Fibroblast of mammary gland (primary cell): ENCODE results near the gene F8A1.
A peak's percentile ranks its signal among the peaks of the same experiment; 100 is the strongest.
"Not testable (repeated sequence)": the region's sequence is repeated elsewhere in the genome, so short reads cannot be mapped to it uniquely, and the experiment has no call there.

Source experiments
- DNase-seq: peaks from one replicate; pipeline ENCODE4 v3.0.0-alpha.2; 2010; ENCODE audit warnings: low read depth
- H3K4me3 ChIP-seq: 2 replicates; pipeline ENCODE4 v1.5.1; 2011; ENCODE audit warnings: low read depth, mild to moderate bottlenecking, low read length, moderate library complexity; ENCODE audit not compliant: control insufficient read depth
- TF ChIP-seq, protein P1 (sequence below): conservative IDR thresholded peaks from 2 replicates; pipeline ENCODE4 v1.5.1; 2011; ENCODE audit warnings: low read depth, low read length, inconsistent platforms; ENCODE audit not compliant: control insufficient read depth, insufficient read depth

Gene F8A1

DNA sequence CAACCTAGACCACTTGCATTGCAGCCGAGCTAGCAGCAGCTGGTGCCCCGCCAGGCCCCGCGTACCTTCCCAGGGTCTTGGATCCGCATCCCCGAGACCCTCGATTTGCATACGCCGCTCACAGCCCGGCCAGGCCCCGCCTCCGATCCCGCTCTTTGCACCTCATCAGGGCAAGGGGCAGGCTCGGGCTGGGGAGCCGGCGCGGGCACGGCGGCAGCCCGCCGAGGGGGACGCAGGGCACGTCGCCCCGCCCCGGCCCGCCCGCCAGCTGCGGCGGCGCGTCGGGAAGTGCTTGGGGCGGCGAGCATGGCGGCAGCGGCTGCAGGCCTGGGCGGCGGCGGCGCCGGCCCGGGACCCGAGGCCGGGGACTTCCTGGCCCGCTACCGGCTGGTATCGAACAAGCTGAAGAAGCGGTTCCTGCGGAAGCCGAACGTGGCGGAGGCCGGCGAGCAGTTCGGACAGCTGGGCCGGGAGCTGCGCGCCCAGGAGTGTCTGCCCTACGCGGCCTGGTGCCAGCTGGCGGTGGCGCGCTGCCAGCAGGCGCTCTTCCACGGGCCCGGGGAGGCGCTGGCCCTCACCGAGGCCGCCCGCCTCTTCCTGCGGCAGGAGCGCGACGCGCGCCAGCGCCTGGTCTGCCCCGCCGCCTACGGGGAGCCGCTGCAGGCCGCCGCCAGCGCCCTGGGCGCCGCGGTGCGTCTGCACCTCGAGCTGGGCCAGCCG, at the start of gene F8A1:
F8A1 (plus strand) TSS at position 287 of the 720 bp plus-strand sequence; CDS start at position 307, 20 bp downstream.
- not testable (repeated sequence) for DNase-seq, H3K4me3 ChIP-seq

DNA sequence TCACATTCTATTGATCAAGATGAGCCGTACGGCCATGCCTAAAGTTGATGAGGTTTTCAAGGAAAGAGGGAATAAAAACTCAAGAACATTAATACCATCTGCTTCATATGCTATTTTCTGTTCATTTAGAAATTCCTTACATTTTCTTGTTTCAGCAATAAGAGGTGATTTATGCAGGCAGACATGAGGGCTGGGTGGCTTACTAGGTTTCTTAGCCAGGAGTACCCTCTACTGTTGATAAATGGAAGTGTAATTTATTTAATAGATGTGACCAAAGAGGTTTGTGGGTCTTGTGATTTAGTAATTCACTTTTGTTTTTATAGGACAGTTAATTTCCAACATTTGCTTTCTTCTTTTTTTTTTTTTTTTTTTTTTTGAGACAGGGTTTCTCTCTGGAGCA, 45.3 kb upstream of the F8A1 start:
- DNase-seq, result peak; percentile 65
- no peak overlapping the region for H3K4me3 ChIP-seq
- TF ChIP-seq, protein P1, sequence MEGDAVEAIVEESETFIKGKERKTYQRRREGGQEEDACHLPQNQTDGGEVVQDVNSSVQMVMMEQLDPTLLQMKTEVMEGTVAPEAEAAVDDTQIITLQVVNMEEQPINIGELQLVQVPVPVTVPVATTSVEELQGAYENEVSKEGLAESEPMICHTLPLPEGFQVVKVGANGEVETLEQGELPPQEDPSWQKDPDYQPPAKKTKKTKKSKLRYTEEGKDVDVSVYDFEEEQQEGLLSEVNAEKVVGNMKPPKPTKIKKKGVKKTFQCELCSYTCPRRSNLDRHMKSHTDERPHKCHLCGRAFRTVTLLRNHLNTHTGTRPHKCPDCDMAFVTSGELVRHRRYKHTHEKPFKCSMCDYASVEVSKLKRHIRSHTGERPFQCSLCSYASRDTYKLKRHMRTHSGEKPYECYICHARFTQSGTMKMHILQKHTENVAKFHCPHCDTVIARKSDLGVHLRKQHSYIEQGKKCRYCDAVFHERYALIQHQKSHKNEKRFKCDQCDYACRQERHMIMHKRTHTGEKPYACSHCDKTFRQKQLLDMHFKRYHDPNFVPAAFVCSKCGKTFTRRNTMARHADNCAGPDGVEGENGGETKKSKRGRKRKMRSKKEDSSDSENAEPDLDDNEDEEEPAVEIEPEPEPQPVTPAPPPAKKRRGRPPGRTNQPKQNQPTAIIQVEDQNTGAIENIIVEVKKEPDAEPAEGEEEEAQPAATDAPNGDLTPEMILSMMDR, result peak; percentile 54

DNA sequence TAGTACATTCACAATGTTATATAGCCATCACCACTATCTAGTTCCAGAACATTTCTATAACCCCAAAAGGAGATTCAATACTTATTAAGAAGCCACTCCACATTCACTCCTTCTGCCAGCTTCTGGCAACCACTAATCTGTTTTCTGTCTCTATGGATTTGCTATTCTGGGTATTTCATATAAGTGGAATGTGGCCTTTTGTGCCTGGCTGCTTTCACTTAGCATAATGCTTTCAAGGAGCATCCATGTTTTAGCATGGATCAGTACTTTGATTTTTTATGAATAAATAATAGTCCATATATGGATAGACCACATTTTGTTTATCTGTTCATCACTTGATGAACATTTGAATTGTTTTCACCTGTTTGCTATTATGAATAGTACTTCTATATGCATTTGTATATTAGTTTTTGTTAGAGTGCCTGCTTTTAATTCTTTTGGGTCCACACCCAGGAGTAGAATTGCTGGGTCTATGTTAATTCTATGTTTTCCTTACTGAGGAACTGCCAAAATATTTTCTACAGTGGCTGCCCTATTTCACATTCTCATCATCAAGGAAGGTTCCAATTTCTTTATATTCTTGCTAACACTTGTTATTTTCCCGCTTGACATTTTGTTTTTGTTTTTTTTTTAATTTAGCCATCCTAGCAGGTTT, 35.1 kb upstream of the F8A1 start:
- TF ChIP-seq, protein P1, result no peak
- no peak overlapping the region for H3K4me3 ChIP-seq

DNA sequence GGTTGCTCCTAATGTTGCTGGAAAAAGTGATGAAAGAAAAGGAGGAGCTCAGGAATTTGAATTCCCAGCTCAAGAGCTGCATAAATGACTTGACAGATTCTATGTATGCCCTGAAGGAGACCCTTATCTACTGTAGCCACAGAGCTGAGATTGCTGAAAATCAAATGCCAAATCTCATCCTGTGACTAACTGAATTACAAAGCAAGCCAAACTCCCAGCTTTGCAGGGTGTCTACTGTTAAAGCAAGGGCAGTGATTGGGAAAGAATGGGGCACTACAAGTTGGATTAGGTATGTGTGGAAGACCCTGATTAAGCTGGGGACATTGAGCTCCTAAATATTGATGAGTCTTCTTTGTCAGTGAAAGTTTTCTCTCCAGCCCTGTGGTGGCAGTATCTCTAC, 30.9 kb upstream of the F8A1 start:
- TF ChIP-seq, protein P1, result no peak
- H3K4me3 ChIP-seq, result no peak overlapping the region
- no peak for DNase-seq

More for the DNA sequence above, 35.1 kb upstream of the F8A1 start:
- no peak for DNase-seq

DNA sequence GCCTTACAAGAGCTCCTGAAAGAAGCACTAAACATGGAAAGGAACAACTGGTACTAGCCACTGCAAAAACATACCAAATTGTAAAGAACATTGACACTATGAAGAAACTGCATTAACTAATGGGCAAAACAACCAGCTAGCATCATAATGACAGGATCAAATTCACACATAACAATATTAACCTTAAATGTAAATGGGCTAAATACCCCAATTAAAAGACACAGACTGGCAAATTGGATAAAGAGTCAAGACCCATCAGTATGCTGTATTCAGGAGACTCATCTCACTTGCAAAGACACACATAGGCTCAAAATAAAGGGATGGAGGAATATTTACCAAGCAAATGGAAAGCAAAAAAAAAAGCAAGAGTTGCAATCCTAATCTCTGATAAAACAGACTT, 17.6 kb upstream of the F8A1 start:
- not testable (repeated sequence) for DNase-seq, H3K4me3 ChIP-seq

DNA sequence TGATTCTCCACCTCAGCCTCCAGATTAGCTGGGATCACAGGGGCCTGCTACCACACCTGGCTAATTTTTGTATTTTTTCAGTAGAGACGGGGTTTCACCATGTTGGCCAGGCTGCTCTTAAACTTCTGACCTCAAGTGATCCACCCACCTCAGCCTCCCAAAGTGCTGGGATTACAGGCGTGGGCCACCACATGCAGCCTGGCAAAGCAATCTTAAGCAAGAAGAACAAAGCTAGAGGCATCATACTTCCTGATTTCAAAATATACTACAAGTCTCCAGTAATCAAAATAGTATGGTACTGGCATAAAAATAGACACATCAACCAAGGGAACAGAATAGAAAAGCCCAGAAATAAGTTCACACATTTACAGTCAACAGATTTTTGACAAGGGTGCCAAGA, 12.8 kb upstream of the F8A1 start:
- H3K4me3 ChIP-seq, result no peak overlapping the region
- TF ChIP-seq, protein P1, result no peak
- no peak for DNase-seq

DNA sequence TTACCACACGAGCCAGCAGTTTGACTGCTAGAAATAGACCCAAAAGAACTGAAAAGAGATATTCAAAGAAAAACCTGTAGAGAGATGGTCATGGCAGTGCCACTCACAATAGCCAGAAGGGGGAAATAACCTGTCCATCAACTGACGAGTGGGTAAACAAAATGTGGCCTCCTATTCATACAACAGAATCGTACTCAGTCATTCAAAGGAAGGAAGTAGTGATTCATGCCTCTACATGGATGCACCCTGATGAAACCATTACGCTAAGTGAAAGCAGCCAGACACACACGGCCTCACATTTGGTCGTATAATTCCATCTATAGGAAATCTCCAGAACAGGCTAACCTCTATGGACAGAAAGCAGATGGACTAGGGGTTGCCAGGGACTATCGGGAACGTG, 2.1 kb upstream of the F8A1 start:
- DNase-seq, result not testable (repeated sequence)

DNA sequence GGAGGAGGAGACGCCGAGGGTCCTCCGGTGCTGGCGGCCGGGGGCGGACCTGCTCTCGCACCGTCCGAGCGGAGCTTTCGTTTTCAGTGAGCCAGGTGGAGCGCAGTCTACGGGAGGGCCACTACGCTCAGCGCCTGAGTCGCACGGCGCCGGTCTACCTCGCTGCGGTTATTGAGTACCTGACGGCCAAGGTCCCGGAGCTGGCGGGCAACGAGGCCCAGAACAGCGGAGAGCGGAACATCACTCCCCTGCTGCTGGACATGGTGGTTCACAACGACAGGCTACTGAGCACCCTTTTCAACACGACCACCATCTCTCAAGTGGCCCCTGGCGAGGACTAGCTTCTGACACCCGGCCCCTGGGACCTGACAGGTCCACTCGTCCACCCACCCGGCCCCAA, 1.1 kb upstream of the F8A1 start:
- DNase-seq, H3K4me3 ChIP-seq: not testable (repeated sequence)

More for the DNA sequence above, 2.1 kb upstream of the F8A1 start:
- H3K4me3 ChIP-seq, result not testable (repeated sequence)

DNA sequence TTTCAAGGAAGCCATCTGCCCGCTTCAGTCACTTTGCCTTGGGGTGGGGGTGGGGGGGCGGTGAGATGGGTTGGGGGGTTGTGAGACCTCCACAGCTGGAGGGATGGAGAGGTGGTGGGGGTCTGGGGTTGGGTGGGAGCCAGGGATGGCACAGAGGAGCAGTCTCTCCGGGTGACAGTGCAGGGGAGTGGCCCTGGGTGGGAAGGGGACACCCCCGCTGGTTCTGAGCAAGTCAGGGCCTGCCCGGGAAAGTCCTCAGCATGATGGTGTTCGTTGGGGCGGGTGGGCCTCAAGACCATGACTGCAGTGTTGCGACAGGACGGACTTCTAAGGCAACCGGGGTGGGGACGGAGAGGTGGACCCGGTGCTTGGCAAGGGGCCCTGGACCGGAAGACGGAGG, 606 bp upstream of the F8A1 start:
- H3K4me3 ChIP-seq, DNase-seq: not testable (repeated sequence)

DNA sequence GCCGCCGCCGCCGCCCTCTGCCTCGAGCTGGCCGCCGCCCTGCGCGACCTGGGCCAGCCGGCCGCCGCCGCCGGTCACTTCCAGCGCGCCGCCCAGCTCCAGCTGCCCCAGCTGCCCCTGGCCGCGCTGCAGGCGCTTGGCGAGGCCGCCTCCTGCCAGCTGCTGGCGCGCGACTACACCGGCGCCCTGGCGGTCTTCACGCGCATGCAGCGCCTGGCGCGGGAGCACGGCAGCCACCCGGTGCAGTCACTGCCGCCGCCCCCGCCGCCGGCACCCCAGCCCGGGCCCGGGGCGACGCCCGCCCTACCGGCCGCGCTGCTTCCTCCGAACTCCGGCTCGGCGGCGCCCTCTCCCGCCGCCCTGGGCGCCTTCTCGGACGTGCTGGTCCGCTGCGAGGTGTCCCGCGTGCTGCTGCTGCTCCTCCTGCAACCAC, 650 bp downstream of the F8A1 start:
- not testable (repeated sequence) for DNase-seq, H3K4me3 ChIP-seq
